BE2C (cell line): ENCODE results near the gene STAT5B.

Experiments
- DNase-seq: peaks from one replicate; pipeline ENCODE4 v3.0.0-alpha.2; 2020
- H3K27me3 ChIP-seq: fragments of 250-450 bp; sonication (Bioruptor Pico); 2 replicates; pipeline ENCODE4 v1.5.1; 2020; ENCODE audit warnings: mild to moderate bottlenecking
- H3K36me3 ChIP-seq: fragments of 250-450 bp; sonication (Bioruptor Pico); 2 replicates; pipeline ENCODE4 v1.5.1; 2020; ENCODE audit warnings: mild to moderate bottlenecking
- H3K4me1 ChIP-seq: fragments of 250-450 bp; sonication (Bioruptor Pico); 2 replicates; pipeline ENCODE4 v1.5.1; 2020
- H3K4me3 ChIP-seq: 2 replicates; pipeline ENCODE4 v1.5.1; 2011; ENCODE audit warnings: low read depth, low read length
- H3K9me3 ChIP-seq: fragments of 250-450 bp; sonication (Bioruptor Pico); 2 replicates; pipeline ENCODE4 v1.5.1; 2020
- CTCF ChIP-seq: IDR thresholded peaks from 2 replicates; pipeline ENCODE4 v1.5.1; 2012; ENCODE audit warnings: mild to moderate bottlenecking, low read depth, low read length

Gene STAT5B

DNA sequence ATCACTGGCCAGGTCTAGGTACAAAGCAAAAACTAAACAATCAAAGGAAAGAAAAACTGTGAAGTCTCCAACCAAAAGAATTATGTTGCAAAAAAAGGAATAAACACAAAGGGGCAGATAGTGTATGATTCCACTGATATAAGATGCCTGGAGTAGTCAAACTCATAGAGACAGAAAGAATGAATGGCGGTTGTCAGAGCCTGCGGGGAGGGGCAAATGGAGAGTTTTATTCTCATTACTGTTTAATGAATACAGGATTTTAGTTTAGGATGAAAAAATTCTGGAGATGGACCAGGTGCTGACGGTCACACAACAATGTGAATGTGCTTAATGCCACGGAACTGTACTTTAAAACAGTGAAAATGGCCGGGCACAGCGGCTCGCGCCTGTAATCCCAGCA is 20.7 kb downstream of the STAT5B start:
- TF ChIP-seq CTCF: no peak
- no peaks in the 10 kb centered on the region for H3K36me3 ChIP-seq

DNA sequence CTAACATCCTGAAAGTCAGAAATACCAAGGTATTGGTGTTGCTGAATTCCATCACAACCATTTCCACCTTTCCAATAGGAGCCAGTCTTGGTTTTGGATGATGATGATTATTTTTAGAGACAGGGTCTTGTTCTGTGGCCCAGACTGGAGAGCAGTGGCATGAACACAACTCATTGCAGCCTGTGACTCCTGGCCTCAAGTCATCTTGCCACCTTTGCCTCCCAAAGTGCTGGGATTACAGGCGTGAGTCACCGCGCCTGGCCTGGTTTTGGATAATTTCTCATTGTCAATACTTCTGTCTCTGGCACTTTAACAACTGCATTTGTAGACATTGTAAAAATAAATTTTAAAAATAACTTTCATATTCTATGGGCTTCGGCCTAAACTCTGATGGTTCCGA is 22.6 kb downstream of the STAT5B start:
- H3K4me1 ChIP-seq: peaks cover 8% of the 10 kb centered on the region; the same call in 1 of the 2 replicates

More for the DNA sequence above, 20.7 kb downstream of the STAT5B start:
- H3K4me3 ChIP-seq: no peak overlapping the region
- peaks cover 4% of the 10 kb centered on the region; the same call in 1 of the 2 replicates for H3K4me1 ChIP-seq
- H3K9me3 ChIP-seq: no peaks in the 10 kb centered on the region
- no peaks in the 10 kb centered on the region for H3K27me3 ChIP-seq
- DNase-seq: no peak

DNA sequence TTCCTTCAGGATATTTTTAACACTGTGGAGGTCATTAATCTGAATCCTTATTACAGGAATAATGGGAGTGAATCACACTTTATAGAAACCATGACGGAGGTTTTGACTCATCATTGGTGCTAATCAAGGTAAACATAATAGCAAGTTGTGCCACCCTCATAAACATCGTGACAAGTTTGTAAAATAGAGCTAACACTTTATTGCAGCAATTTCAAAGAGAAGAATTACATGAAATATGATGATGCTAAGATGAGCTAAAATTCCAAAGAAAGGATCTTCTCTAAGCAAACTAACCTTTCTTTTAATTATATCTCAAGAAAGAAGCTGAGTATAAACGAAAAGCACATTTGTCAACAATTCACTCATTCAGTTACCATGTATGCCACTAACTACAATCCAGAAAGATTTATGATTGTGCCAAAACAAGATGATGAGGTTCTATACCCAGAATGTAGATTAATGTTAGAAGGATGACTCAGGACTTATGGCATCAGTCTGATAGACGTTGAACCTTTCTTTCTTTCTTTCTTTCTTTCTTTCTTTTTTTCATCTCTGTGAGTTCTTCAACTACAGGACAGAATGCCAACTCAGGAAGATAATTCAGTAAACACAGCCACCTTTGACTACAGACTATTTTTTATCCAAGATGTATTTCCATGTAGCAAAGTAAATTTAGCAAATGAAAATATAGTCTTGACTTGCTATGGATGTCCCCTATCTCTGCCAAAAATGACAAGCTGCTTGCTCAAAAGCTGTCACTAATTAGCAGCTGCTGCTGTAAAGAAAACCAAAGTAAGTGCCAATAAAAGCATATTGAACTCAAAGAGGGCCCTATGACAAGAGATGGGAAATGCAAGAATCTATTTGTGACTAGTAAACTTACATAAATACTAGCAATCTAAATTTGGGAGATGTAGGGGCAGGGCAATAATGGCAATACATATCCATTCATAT is 23.3 kb downstream of the STAT5B start:
- Histone ChIP-seq H3K36me3 (no peaks in the 10 kb centered on the region), H3K4me1 (peaks cover 8% of the 10 kb centered on the region; the same call in 1 of the 2 replicates), H3K9me3 (no peaks in the 10 kb centered on the region), H3K27me3 (no peaks in the 10 kb centered on the region), H3K4me3 (no peak overlapping the region)
- no peak for DNase-seq
- TF ChIP-seq CTCF: no peak

More for the DNA sequence above, 22.6 kb downstream of the STAT5B start:
- Histone ChIP-seq H3K4me3 (no peak overlapping the region), H3K27me3 (no peaks in the 10 kb centered on the region), H3K9me3 (no peaks in the 10 kb centered on the region), H3K36me3 (no peaks in the 10 kb centered on the region)
- no peak for TF ChIP-seq CTCF
- DNase-seq: no peak

GRCh38 chr17:42251115-42251514 is 25.1 kb downstream of the STAT5B start:
- Histone ChIP-seq H3K27me3 (no peaks in the 10 kb centered on the region), H3K9me3 (no peaks in the 10 kb centered on the region), H3K4me3 (no peak overlapping the region), H3K4me1 (peaks cover 11% of the 10 kb centered on the region; the same call in 1 of the 2 replicates), H3K36me3 (no peaks in the 10 kb centered on the region; the same call in 1 of the 2 replicates)
- peak; percentile 53 for TF ChIP-seq CTCF
- DNase-seq: no peak

GRCh38 chr17:42249681-42250446 is 26.3 kb downstream of the STAT5B start:
- DNase-seq: no peak
- Histone ChIP-seq H3K36me3 (no peaks in the 10 kb centered on the region; the same call in 1 of the 2 replicates), H3K4me1 (0 out of 2 replicates have a peak, but pooled peaks cover 7% of the 10 kb centered on the region), H3K4me3 (no peak overlapping the region), H3K27me3 (no peaks in the 10 kb centered on the region), H3K9me3 (no peaks in the 10 kb centered on the region)
- TF ChIP-seq CTCF: no peak
